Measurements from ENCODE around the gene CA5A. TPM values are rescaled to one million over a fixed set of nuclear protein-coding genes. Genes with fewer than 3 reads are reported as not detected.

The CA5A gene
- total and polyA plus RNA-seq, 2 of the 13 experiments (the other 11 are each of a cell fraction or from before 2014, with no cell fraction given) = 66.8 to 106 TPM

GRCh38 chr16:87951552-87952538 is 15.5 kb upstream of the CA5A start (continued):
- TF ChIP-seq MLX (CRISPR knock-in tag; IDR thresholded peaks at IDR 0.05) (no peak), MZF1 (CRISPR knock-in tag; IDR thresholded peaks at IDR 0.05; ENCODE audit: borderline replicate concordance) (no peak), ZFP91 (CRISPR knock-in tag; IDR thresholded peaks at IDR 0.05; ENCODE audit: borderline replicate concordance) (peak; percentile 26; the same call in 1 of the 2 replicates), ZNF713 (CRISPR knock-in tag; IDR thresholded peaks at IDR 0.05) (no peak), DNMT3B (CRISPR knock-in tag; conservative IDR thresholded peaks at IDR 0.05) (no peak), AHDC1 (CRISPR knock-in tag; IDR thresholded peaks at IDR 0.05; ENCODE audit: borderline replicate concordance) (no peak), NR2F2 (IDR thresholded peaks at IDR 0.05; ENCODE audit: borderline replicate concordance, low read depth) (no peak), HNRNPK (IDR thresholded peaks at IDR 0.05; ENCODE audit: low read depth, low read length, poor library complexity, severe bottlenecking) (peak; percentile 34), CREBL2 (CRISPR knock-in tag; IDR thresholded peaks at IDR 0.05; ENCODE audit: borderline replicate concordance) (no peak), DMAP1 (CRISPR knock-in tag; IDR thresholded peaks at IDR 0.05) (no peak), DRAP1 (CRISPR knock-in tag; IDR thresholded peaks at IDR 0.05) (no peak), ZNF274 (CRISPR knock-in tag; IDR thresholded peaks at IDR 0.05) (peak; percentile 52; the same call in 1 of the 2 replicates), ZNF512B (CRISPR knock-in tag; IDR thresholded peaks at IDR 0.05; ENCODE audit: borderline replicate concordance) (no peak), FOXA3 (CRISPR knock-in tag; IDR thresholded peaks at IDR 0.05) (no peak), ZNF780A (CRISPR knock-in tag; IDR thresholded peaks at IDR 0.05) (no peak)
